IMR-90 (cell line): ENCODE measurements around the gene ALG8. TPM values are rescaled to one million over a fixed set of nuclear protein-coding genes. Genes with fewer than 3 reads are reported as not detected.

Experiments used
- ATAC-seq: fragments of 200-7000 bp; cut with Tn5 transposase; 2 replicates; pipeline ENCODE4 v1.9.1; 2020; ENCODE audit warnings: low read depth, mild to moderate bottlenecking, moderate library complexity
- BruUV-seq: library from RNA; stranded (reverse); fragments of 400-500 nt; replicated peaks from 2 replicates; lab custom pipeline; 2021; lab: Mats Ljungman, UMichigan
- CTCF ChIA-PET: fragments of 300-600 bp; formaldehyde crosslinking; extraction: SDS; loops from one replicate; lab custom pipeline; 2021; ENCODE audit warnings: antibody characterized with exemption; lab: Yijun Ruan, JAX
- POLR2A ChIA-PET: fragments of 300-600 bp; sonication (Branson Sonifier 250); formaldehyde crosslinking; loops from one replicate; lab custom pipeline; 2022; ENCODE audit warnings: antibody characterized with exemption; ENCODE audit not compliant: unreplicated experiment; lab: Charles Lee
- DNase-seq: peaks from one replicate; pipeline ENCODE4 v3.0.0; 2013
- H2AFZ ChIP-seq: replicated peaks from 2 replicates; pipeline ENCODE3; 2013; ENCODE audit warnings: low read length, mild to moderate bottlenecking; ENCODE audit not compliant: poor library complexity
- H2AK5ac ChIP-seq: 2 replicates; pipeline ENCODE4 v1.6.1; 2013; ENCODE audit warnings: low read depth, low read length, inconsistent platforms
- H2AK9ac ChIP-seq: replicated peaks from 2 replicates; pipeline ENCODE3; 2013; ENCODE audit warnings: mild to moderate bottlenecking, low read depth, low read length, moderate library complexity; ENCODE audit not compliant: poor library complexity
- H2BK120ac ChIP-seq: 2 replicates; pipeline ENCODE4 v1.6.1; 2013; ENCODE audit warnings: low read depth, low read length, inconsistent platforms
- H2BK15ac ChIP-seq: 3 replicates; pipeline ENCODE4 v1.6.1; 2013; ENCODE audit warnings: low read depth, low read length, inconsistent platforms
- H2BK20ac ChIP-seq: 2 replicates; pipeline ENCODE4 v1.6.1; 2013; ENCODE audit warnings: low read depth, mild to moderate bottlenecking, inconsistent platforms, low read length, moderate library complexity
- H2BK5ac ChIP-seq: 2 replicates; pipeline ENCODE4 v1.6.1; 2013; ENCODE audit warnings: mild to moderate bottlenecking, low read depth, low read length, inconsistent platforms; ENCODE audit not compliant: poor library complexity, severe bottlenecking
- H3K14ac ChIP-seq: replicated peaks from 2 replicates; pipeline ENCODE4 v1.6.1; 2013; ENCODE audit warnings: low read depth, low read length, inconsistent platforms
- H3K18ac ChIP-seq: 2 replicates; pipeline ENCODE4 v1.6.1; 2013; ENCODE audit warnings: low read depth, low read length, control low read depth
- H3K23ac ChIP-seq: 2 replicates; pipeline ENCODE4 v1.6.1; 2013; ENCODE audit warnings: low read depth, low read length, inconsistent platforms
- H3K27ac ChIP-seq: 2 replicates; pipeline ENCODE4 v1.5.1; 2013; ENCODE audit warnings: mild to moderate bottlenecking, control low read depth, low read length; ENCODE audit not compliant: insufficient read depth
- H3K27me3 ChIP-seq: 2 replicates; pipeline ENCODE4 v1.6.1; 2013; ENCODE audit warnings: low read length; ENCODE audit not compliant: control insufficient read depth, insufficient read depth
- H3K36me3 ChIP-seq: 2 replicates; pipeline ENCODE4 v1.6.1; 2013; ENCODE audit warnings: low read length, mixed read lengths; ENCODE audit not compliant: control insufficient read depth, insufficient read depth
- H3K4ac ChIP-seq: 2 replicates; pipeline ENCODE4 v1.6.1; 2013; ENCODE audit warnings: low read depth, low read length, inconsistent platforms
- H3K4me1 ChIP-seq: 2 replicates; pipeline ENCODE4 v1.6.1; 2013; ENCODE audit warnings: low read length, mixed read lengths; ENCODE audit not compliant: control insufficient read depth, insufficient read depth
- H3K4me2 ChIP-seq: 2 replicates; pipeline ENCODE4 v1.6.1; 2013; ENCODE audit warnings: low read depth, mild to moderate bottlenecking, control low read depth, low read length, moderate library complexity
- H3K4me3 ChIP-seq: 2 replicates; pipeline ENCODE4 v1.5.1; 2013; ENCODE audit warnings: low read depth, mild to moderate bottlenecking, control low read depth, low read length, moderate library complexity; ENCODE audit not compliant: insufficient read depth
- H3K56ac ChIP-seq: 2 replicates; pipeline ENCODE4 v1.6.1; 2013; ENCODE audit warnings: low read length, inconsistent platforms; ENCODE audit not compliant: insufficient read depth; ENCODE audit errors: extremely low read depth
- H3K79me1 ChIP-seq, 2 experiments: 2 replicates each; pipeline ENCODE4 v1.6.1; 2013; ENCODE audit warnings: low read length in 2 of 2, inconsistent platforms in 1 of 2, low read depth in 1 of 2
- H3K9ac ChIP-seq: 2 replicates; pipeline ENCODE4 v1.6.1; 2013; ENCODE audit warnings: low read depth, low read length, control low read depth
- H3K9me1 ChIP-seq: 2 replicates; pipeline ENCODE4 v1.6.1; 2013; ENCODE audit warnings: low read length, inconsistent platforms; ENCODE audit not compliant: insufficient read depth
- H3K9me3 ChIP-seq: 2 replicates; pipeline ENCODE4 v1.6.1; 2013; ENCODE audit warnings: low read length; ENCODE audit not compliant: control insufficient read depth, insufficient read depth
- H4K20me1 ChIP-seq: 2 replicates; pipeline ENCODE4 v1.6.1; 2013; ENCODE audit warnings: low read length, inconsistent platforms; ENCODE audit not compliant: insufficient read depth
- H4K5ac ChIP-seq: 2 replicates; pipeline ENCODE4 v1.6.1; 2013; ENCODE audit warnings: mild to moderate bottlenecking, low read depth, low read length, control low read depth
- H4K8ac ChIP-seq, 2 experiments: 2 replicates each; pipeline ENCODE4 v1.6.1; 2013; ENCODE audit warnings: low read depth in 2 of 2, low read length in 2 of 2, control low read depth in 1 of 2, inconsistent platforms in 1 of 2
- H4K91ac ChIP-seq: 2 replicates; pipeline ENCODE4 v1.6.1; 2013; ENCODE audit warnings: low read depth, low read length, inconsistent platforms; ENCODE audit not compliant: insufficient read depth
- BHLHE40 ChIP-seq: fragments of 150-350 bp; IDR thresholded peaks from 2 replicates; pipeline ENCODE4 v1.6.1; 2016; ENCODE audit warnings: mild to moderate bottlenecking, low read depth, low read length
- CEBPB ChIP-seq: IDR thresholded peaks from 2 replicates; pipeline ENCODE4 v1.6.1; 2012; ENCODE audit warnings: low read depth, low read length, improper control_type of control experiment
- CHD1 ChIP-seq: IDR thresholded peaks from 2 replicates; pipeline ENCODE4 v1.6.1; 2012; ENCODE audit warnings: low read depth, low read length, improper control_type of control experiment
- CTCF ChIP-seq: conservative IDR thresholded peaks from 2 replicates; pipeline ENCODE4 v1.5.1; 2012; ENCODE audit warnings: mild to moderate bottlenecking, low read depth, low read length, improper control_type of control experiment
- ELK1 ChIP-seq: fragments of 150-350 bp; IDR thresholded peaks from 2 replicates; pipeline ENCODE4 v1.6.1; 2016; ENCODE audit warnings: low read depth, mild to moderate bottlenecking, low read length, moderate library complexity, borderline replicate concordance
- FOS ChIP-seq: fragments of 150-350 bp; IDR thresholded peaks from 2 replicates; pipeline ENCODE4 v1.6.1; 2016; ENCODE audit warnings: low read depth, low read length
- MAFK ChIP-seq: IDR thresholded peaks from 2 replicates; pipeline ENCODE4 v1.6.1; 2012; ENCODE audit warnings: low read depth, low read length, improper control_type of control experiment
- MAZ ChIP-seq: IDR thresholded peaks from 2 replicates; pipeline ENCODE4 v1.6.1; 2012; ENCODE audit warnings: low read depth, mild to moderate bottlenecking, low read length, improper control_type of control experiment, moderate library complexity, borderline replicate concordance
- MXI1 ChIP-seq: IDR thresholded peaks from 2 replicates; pipeline ENCODE4 v1.6.1; 2012; ENCODE audit warnings: low read depth, mild to moderate bottlenecking, low read length, moderate library complexity, borderline replicate concordance
- NFE2L2 ChIP-seq: fragments of 150-350 bp; IDR thresholded peaks from 2 replicates; pipeline ENCODE4 v1.6.1; 2016; ENCODE audit warnings: low read depth, mild to moderate bottlenecking, low read length
- POLR2A ChIP-seq: IDR thresholded peaks from 2 replicates; pipeline ENCODE4 v1.6.1; 2012; ENCODE audit warnings: mild to moderate bottlenecking, low read depth, low read length
- RAD21 ChIP-seq: IDR thresholded peaks from 2 replicates; pipeline ENCODE4 v1.6.1; 2012; ENCODE audit warnings: low read length, improper control_type of control experiment
- RCOR1 ChIP-seq: IDR thresholded peaks from 2 replicates; pipeline ENCODE4 v1.6.1; 2012; ENCODE audit warnings: mild to moderate bottlenecking, low read length, improper control_type of control experiment; ENCODE audit not compliant: insufficient replicate concordance
- RFX5 ChIP-seq: IDR thresholded peaks from 2 replicates; pipeline ENCODE4 v1.8.0; 2012; ENCODE audit warnings: low read depth, mild to moderate bottlenecking, low read length, moderate library complexity
- SMC3 ChIP-seq: fragments of 150-350 bp; IDR thresholded peaks from 2 replicates; pipeline ENCODE4 v1.6.1; 2016; ENCODE audit warnings: low read depth, mild to moderate bottlenecking, antibody characterized with exemption, low read length, moderate library complexity
- USF2 ChIP-seq: fragments of 150-350 bp; IDR thresholded peaks from 2 replicates; pipeline ENCODE4 v1.6.1; 2017; ENCODE audit warnings: mild to moderate bottlenecking, antibody characterized with exemption, low read length, low read depth
- WGBS, 2 experiments: methylation state at CpG; one replicate each; pipeline versions ENCODE4 v1.1.5 to v1.1.7; 2013; ENCODE audit warnings: missing lambda C conversion rate in 2 of 2; ENCODE audit not compliant: insufficient read length in 1 of 2; ENCODE audit errors: extremely low coverage in 2 of 2; 5-methylcytosine and 5-hydroxymethylcytosine counted together
- dilution Hi-C: fragments of 300-500 bp; cut with HindIII; formaldehyde crosslinking; loops from one replicate; pipeline ENCODE4 v1.14.3; 2018; ENCODE audit warnings: low sequenced_read_pairs; ENCODE audit not compliant: unreplicated experiment
- in situ Hi-C: fragments of 300-500 bp; cut with MboI; formaldehyde crosslinking; loops from 3 replicates; pipeline ENCODE4 v1.14.3; 2019; ENCODE audit warnings: low sequenced_read_pairs, inconsistent platforms, mixed read lengths
- intact Hi-C: fragments of 100-400 bp; cut with micrococcal nuclease; formaldehyde crosslinking; loops from 2 replicates; pipeline ENCODE4 v1.10.0; 2022
- polyA plus RNA-seq, 3 experiments: library from polyadenylated mRNA; depleted of rRNA; stranded (reverse); fragments of >200 nt; gene quantifications; 2 replicates each; pipeline ENCODE4 v1.2.3, GENCODE V29; 2012; ENCODE audit warnings: low replicate concordance in 1 of 3
- total RNA-seq: library from RNA; depleted of rRNA; stranded (reverse); fragments of >200 nt; gene quantifications from 2 replicates; pipeline ENCODE4 v1.2.3, GENCODE V29; 2012

The ALG8 gene
- total and polyA plus RNA-seq, 2 of the 4 experiments (the other 2 are of a cell fraction) = 27.8 to 31.8 TPM

DNA sequence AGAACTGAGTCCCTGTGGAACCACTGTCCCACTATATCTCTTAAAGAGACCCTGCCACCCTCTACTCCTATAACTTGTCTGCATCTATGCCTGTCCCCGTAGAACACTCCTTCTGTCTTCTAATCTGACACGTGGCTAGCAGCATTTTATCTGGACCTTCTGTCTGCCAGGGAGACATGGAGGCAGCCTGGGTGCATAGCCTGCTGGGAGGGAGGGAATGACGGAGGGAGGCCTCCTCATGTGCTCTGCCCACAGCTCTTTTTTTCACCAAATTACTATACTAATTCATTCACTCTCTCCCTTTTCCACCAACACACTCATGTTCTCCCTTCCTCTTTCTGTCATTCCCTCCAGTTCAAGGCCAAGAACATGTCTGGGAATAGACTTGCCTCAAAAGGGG is 83.3 kb downstream of the ALG8 start:
- H3K9me1 ChIP-seq = peaks cover 5% of the 10 kb centered on the region
- no peak overlapping the region for H3K4me2 ChIP-seq
- CTCF ChIA-PET = no interaction called here
- no peak for DNase-seq
- H3K4me1 ChIP-seq = peaks cover 3% of the 10 kb centered on the region
- no peak for ATAC-seq
- H3K23ac ChIP-seq = no peak overlapping the region
- no peaks in the 10 kb centered on the region; a peak in 2 of 4 replicates for H3K79me1 ChIP-seq
- H3K36me3 ChIP-seq = no peaks in the 10 kb centered on the region
- H4K91ac ChIP-seq = no peak overlapping the region
- H3K4me3 ChIP-seq = no peak overlapping the region
- no peak overlapping the region for H3K18ac ChIP-seq
- no peak overlapping the region for H2AK5ac ChIP-seq
- dilution Hi-C loops = no loop called here
- no peak overlapping the region for H2AFZ ChIP-seq
- intact Hi-C loops = no loop called here
- no peak overlapping the region for H3K4ac ChIP-seq
- in situ Hi-C loops = no loop called here
- no peak for TF ChIP-seq ELK1
- TF ChIP-seq CEBPB = no peak
- TF ChIP-seq NFE2L2 = no peak
- no peak for TF ChIP-seq RFX5
- TF ChIP-seq MAFK = no peak
- TF ChIP-seq MXI1 = no peak
- no peak for TF ChIP-seq FOS
- TF ChIP-seq RCOR1 = no peak
- TF ChIP-seq POLR2A = no peak
- TF ChIP-seq MAZ = no peak
- TF ChIP-seq RAD21 = no peak
- no peak for TF ChIP-seq CHD1
- TF ChIP-seq CTCF = no peak
- TF ChIP-seq BHLHE40 = no peak
- TF ChIP-seq SMC3 = no peak
- no peak for TF ChIP-seq USF2
- H2BK20ac ChIP-seq = no peak overlapping the region
- H2BK5ac ChIP-seq = no peak overlapping the region
- H2BK15ac ChIP-seq = no peak overlapping the region
- POLR2A ChIA-PET = no interaction called here
- H4K5ac ChIP-seq = no peak overlapping the region
- no peaks in the 10 kb centered on the region for H3K9me3 ChIP-seq
- H4K8ac ChIP-seq = no peak overlapping the region
- no peak overlapping the region for H3K56ac ChIP-seq
- no peak overlapping the region for H3K14ac ChIP-seq
- no peak overlapping the region for H3K9ac ChIP-seq
- no peak overlapping the region for H2BK120ac ChIP-seq
- no TSS peak for BruUV-seq
- H4K20me1 ChIP-seq = no peaks in the 10 kb centered on the region
- H2AK9ac ChIP-seq = no peak overlapping the region
- H3K27me3 ChIP-seq = no peaks in the 10 kb centered on the region
- no CpG with 5 or more reads among the region's 3 CpGs for WGBS, 2 experiments
- no peak overlapping the region for H3K27ac ChIP-seq
